Measurements from ENCODE around the gene LRRC2. TPM values are rescaled to one million over a fixed set of nuclear protein-coding genes. Genes with fewer than 3 reads are reported as not detected.

Gene LRRC2
- polyA plus RNA-seq, 6 donors from 2014 or later = not detected

DNA sequence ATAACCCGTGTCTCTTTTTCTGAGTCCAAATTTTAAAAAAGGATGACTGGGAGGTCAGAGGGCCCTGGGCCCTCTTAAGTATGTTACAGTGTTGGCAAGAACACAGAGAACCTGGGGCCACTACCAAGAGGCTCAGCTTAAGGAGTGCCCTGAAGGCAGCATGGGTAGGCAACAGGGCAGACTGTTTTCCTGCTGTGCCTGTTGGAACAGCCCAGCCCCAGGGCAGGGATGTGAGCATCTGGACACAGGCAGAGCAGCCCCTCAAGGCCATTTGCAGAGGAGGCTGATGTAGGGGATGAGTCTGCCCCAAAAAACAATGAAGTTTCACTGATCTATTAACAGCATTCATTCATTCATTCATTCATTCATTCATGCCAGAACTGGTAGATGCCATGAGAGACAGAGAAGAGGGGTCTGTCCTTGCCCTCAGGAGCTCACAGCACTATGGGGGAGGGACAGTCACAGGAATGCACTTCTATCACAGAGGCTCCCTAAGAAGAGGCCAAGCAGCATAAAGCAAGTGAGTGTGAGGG, 99.2 kb downstream of the LRRC2 start:
- Mint-ChIP-seq H3K4me1 (no peaks in the 10 kb centered on the region), H3K27ac (no peak overlapping the region), H3K36me3 (no peaks in the 10 kb centered on the region), H3K27me3 (peaks cover 36 to 57% (median 51%) of the 10 kb centered on the region in 3 donors), H3K4me3 (no peak overlapping the region), H3K9me3 (no peaks in the 10 kb centered on the region)
- ATAC-seq (ENCODE audit: low read depth in 2 of 2) (no peak), DNase-seq (no peak)

DNA sequence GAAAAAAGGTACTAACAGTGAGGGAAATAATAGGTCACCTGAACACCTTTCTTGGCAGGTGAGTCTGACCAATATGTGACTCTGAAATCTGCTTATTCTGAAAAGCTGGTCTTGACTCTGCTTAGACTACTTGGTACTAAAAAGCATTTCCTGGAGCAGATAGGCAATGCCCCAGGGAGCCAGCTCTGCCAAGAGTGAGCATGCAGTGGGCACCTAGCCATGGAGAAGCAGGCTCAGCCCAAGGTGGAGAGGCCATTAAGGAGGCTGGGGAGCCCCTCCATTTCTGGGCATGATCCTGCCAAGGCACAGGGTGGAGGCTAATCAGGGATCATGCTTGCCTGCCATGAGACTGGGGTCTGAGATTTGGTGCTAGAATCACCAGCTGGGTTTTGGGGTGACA, 99.8 kb downstream of the LRRC2 start:
- Mint-ChIP-seq H3K4me3 (no peak overlapping the region), H3K27ac (no peak overlapping the region), H3K4me1 (no peaks in the 10 kb centered on the region), H3K27me3 (peaks cover 37 to 55% (median 54%) of the 10 kb centered on the region in 3 donors), H3K36me3 (peaks cover 0 to under 1% of the 10 kb centered on the region in 2 donors), H3K9me3 (peaks cover 0 to 2% (median 0%) of the 10 kb centered on the region in 7 donors)
- DNase-seq (no peak), ATAC-seq (ENCODE audit: low read depth in 2 of 2) (no peak)

Other genes starting within 250 kb of the LRRC2 start
- gene CCR2, start 212.2 kb downstream of the LRRC2 start, polyA plus RNA-seq (ENCODE audit: low read depth in 6 of 6) = 1 to 10 TPM in 2 of 6 donors, under 1 TPM in 4; 0.27 to 1.4 (median 0.66) TPM
- gene CCR5, start 195.4 kb downstream of the LRRC2 start, polyA plus RNA-seq (ENCODE audit: low read depth in 6 of 6) = under 1 TPM in 1 of 6 donors, not detected in 5; 0.17 TPM
- 1 to 10 TPM in 3 of 6 donors, under 1 TPM in 2, not detected in 1; 0.73 to 1.8 (median 1.2) TPM for gene CCRL2, start 159.0 kb downstream of the LRRC2 start, polyA plus RNA-seq (ENCODE audit: low read depth in 6 of 6)
- gene LTF, start 101.4 kb downstream of the LRRC2 start, polyA plus RNA-seq (ENCODE audit: low read depth in 6 of 6) = 1 to 10 TPM in 1 of 6 donors, not detected in 5; 2.5 TPM
- not detected for gene RTP3, start 68.3 kb downstream of the LRRC2 start, polyA plus RNA-seq (ENCODE audit: low read depth in 6 of 6)
- not detected for gene FAM240A, start 46.2 kb upstream of the LRRC2 start, polyA plus RNA-seq (ENCODE audit: low read depth in 6 of 6)
- gene ALS2CL, start 127.4 kb upstream of the LRRC2 start, polyA plus RNA-seq (ENCODE audit: low read depth in 6 of 6) = not detected
- not detected for gene TMIE, start 135.1 kb upstream of the LRRC2 start, polyA plus RNA-seq (ENCODE audit: low read depth in 6 of 6)
- gene PRSS50, start 151.6 kb upstream of the LRRC2 start, polyA plus RNA-seq (ENCODE audit: low read depth in 6 of 6) = not detected

All from naive B cell (primary cell).